Epithelial cell of prostate (primary cell): ENCODE data around the gene NPTN.
A peak's percentile ranks its signal among the peaks of the same experiment; 100 is the strongest.

Experiments used
- DNase-seq: peaks from one replicate; pipeline ENCODE4 v3.0.0-alpha.2; 2011; ENCODE audit warnings: low read depth, low spot score
- H3K27ac ChIP-seq: fragments of 450-650 bp; 2 replicates; pipeline ENCODE4 v1.5.1; 2017; ENCODE audit warnings: mild to moderate bottlenecking

The NPTN gene

GRCh38 chr15:73633991-73634495, 854 bp upstream of the NPTN start:
- peak overlapping the region; percentile 95 for H3K27ac ChIP-seq
- peak; percentile 67 for DNase-seq

GRCh38 chr15:73632670-73633058, 525 bp downstream of the NPTN start:
- no peak for DNase-seq
- peak overlapping the region; percentile 95 for H3K27ac ChIP-seq

GRCh38 chr15:73631915-73632669, 1.1 kb downstream of the NPTN start:
- peak overlapping the region; percentile 95 for H3K27ac ChIP-seq
- DNase-seq: no peak

GRCh38 chr15:73630921-73631362, 2.2 kb downstream of the NPTN start:
- H3K27ac ChIP-seq: peak overlapping the region; percentile 95
- no peak for DNase-seq

GRCh38 chr15:73629798-73630429, 3.3 kb downstream of the NPTN start:
- DNase-seq: no peak
- peak overlapping the region; percentile 95 for H3K27ac ChIP-seq

- DNase-seq: no peak
- H3K27ac ChIP-seq: peak overlapping the region; percentile 95
Measured at GRCh38 chr15:73628976-73629797, 4.0 kb downstream of the NPTN start.

GRCh38 chr15:73628102-73628501, 5.1 kb downstream of the NPTN start:
- H3K27ac ChIP-seq: no peak overlapping the region
- no peak for DNase-seq

- H3K27ac ChIP-seq: no peak overlapping the region
- no peak for DNase-seq
Measured at GRCh38 chr15:73626072-73626471, 7.1 kb downstream of the NPTN start.

- DNase-seq: no peak
- no peak overlapping the region for H3K27ac ChIP-seq
Measured at GRCh38 chr15:73624530-73624929, 8.7 kb downstream of the NPTN start.

- no peak for DNase-seq
- H3K27ac ChIP-seq: no peak overlapping the region
Measured at GRCh38 chr15:73621286-73621826, 11.8 kb downstream of the NPTN start.

GRCh38 chr15:73620078-73620477, 13.1 kb downstream of the NPTN start:
- no peak overlapping the region for H3K27ac ChIP-seq
- no peak for DNase-seq

GRCh38 chr15:73617913-73618312, 15.3 kb downstream of the NPTN start:
- no peak overlapping the region for H3K27ac ChIP-seq
- no peak for DNase-seq

- no peak overlapping the region for H3K27ac ChIP-seq
- DNase-seq: no peak
Measured at GRCh38 chr15:73617301-73617831, 15.8 kb downstream of the NPTN start.

GRCh38 chr15:73608941-73609340, 24.2 kb downstream of the NPTN start:
- no peak overlapping the region for H3K27ac ChIP-seq
- DNase-seq: no peak

GRCh38 chr15:73608475-73608874, 24.7 kb downstream of the NPTN start:
- no peak for DNase-seq
- H3K27ac ChIP-seq: no peak overlapping the region

GRCh38 chr15:73607843-73608242, 25.3 kb downstream of the NPTN start:
- no peak for DNase-seq
- H3K27ac ChIP-seq: no peak overlapping the region

GRCh38 chr15:73607405-73607804, 25.8 kb downstream of the NPTN start:
- no peak overlapping the region for H3K27ac ChIP-seq
- DNase-seq: no peak

- no peak for DNase-seq
Measured at GRCh38 chr15:73605759-73606436, 27.3 kb downstream of the NPTN start.

GRCh38 chr15:73604477-73604876, 28.7 kb downstream of the NPTN start:
- no peak for DNase-seq
- H3K27ac ChIP-seq: no peak overlapping the region

More at GRCh38 chr15:73605759-73606436, 27.3 kb downstream of the NPTN start:
- H3K27ac ChIP-seq: no peak overlapping the region

- no peak for DNase-seq
- peak overlapping the region; percentile 78 for H3K27ac ChIP-seq
Measured at GRCh38 chr15:73602992-73603391, 30.2 kb downstream of the NPTN start.
